ENCODE data around the gene SMC4.

The SMC4 gene

GRCh38 chr3:160480931-160481330, 81.5 kb downstream of the SMC4 start:
- DNase-seq = no peak

GRCh38 chr3:160481856-160482255, 82.4 kb downstream of the SMC4 start:
- no peak for DNase-seq

DNA sequence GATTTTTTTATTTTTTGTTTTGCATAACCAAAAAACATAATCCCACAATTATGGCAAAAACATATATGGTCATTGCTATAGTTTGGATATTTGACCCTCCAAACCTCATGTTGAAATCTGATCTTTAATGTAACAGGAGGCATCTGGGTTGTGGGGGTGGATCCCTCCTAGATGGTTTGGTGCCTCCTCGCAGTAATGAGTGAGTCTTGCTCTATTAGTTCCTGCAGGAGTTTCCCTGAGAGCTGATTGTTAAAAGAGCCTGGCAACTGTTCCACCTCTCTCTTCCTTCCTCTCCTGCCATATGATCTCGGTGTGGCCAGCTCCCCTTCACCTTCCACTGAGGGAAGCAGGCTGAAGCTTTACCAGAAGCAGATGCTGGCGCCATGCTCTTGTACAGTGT, 83.3 kb downstream of the SMC4 start:
- no peak for DNase-seq
